T1000 (cell line): ENCODE data around the gene ZBTB42.

Experiments
- DNase-seq: peaks from one replicate; lab custom pipeline; 2025; ENCODE audit warnings: mixed read lengths; lab: John Stamatoyannopoulos, UW

ZBTB42 gene

DNA sequence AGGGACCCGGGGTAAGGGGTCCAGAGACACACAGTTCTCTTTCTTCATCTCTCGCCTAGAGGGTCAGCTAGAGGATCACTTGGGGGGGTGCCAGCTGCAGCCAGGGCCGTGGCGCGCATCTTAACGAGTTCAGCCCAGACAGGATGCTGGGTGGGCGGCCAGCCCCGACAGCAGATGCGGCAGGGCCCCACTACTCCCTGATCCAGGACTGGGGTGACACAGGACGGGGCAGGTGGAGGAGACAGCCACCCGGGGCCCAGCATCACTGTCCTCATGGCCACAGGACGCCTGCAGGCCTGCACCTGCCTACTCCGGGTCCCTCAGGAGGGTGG is 18.1 kb upstream of the ZBTB42 start:
- DNase-seq = no peak

DNA sequence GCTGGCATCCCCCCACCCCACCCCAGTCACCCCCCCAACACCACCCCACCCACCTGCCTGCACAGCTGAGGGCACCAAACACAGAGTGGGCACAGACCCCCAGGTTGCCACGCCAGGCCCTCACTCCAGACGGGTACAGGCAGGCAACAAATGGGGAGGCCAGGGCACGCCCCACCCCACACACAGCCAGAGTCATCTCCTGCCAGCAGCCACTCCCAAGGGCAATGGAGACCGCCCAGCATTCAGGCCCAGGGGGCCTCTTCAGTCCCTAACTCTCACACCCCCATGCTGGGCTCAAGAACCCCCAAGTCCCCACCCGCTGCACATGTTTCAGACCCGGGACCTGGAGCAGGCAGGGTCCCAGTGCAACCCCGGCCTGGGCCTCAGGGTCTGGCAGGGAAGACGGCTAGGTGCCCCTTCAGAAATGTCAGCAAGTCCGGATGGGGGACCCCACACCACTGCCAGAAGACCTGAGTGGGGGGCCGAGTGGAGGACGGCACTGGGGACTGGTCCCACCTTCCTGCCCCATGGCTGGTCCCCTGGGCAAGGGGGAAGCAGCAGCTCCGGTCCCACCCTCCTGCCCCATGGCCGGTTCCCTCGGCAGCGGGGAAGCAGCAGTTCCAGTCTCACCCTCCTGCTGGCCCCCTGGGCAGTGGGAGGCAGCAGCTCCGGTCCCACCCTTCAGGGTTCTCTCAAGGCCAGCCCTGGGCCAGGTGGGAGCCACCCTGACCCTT is 17.2 kb upstream of the ZBTB42 start:
- DNase-seq = no peak

DNA sequence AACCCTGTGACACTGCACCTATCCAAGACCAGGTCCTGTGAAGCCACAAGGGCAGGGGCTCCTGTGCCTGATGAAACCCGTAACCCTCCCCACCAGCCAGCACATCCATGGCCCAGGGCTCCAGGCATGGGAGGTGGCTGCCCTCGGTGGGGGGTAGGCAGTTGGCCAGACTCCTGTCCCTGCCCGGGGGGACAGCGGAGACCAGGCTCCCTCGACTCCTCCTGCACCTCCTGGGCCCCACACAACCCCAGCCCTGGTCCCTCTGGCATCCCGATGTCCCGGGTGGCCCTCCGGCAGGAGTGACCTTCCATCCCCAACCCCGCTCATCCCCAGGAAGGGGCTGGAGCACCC is 16.7 kb upstream of the ZBTB42 start:
- DNase-seq = no peak

DNA sequence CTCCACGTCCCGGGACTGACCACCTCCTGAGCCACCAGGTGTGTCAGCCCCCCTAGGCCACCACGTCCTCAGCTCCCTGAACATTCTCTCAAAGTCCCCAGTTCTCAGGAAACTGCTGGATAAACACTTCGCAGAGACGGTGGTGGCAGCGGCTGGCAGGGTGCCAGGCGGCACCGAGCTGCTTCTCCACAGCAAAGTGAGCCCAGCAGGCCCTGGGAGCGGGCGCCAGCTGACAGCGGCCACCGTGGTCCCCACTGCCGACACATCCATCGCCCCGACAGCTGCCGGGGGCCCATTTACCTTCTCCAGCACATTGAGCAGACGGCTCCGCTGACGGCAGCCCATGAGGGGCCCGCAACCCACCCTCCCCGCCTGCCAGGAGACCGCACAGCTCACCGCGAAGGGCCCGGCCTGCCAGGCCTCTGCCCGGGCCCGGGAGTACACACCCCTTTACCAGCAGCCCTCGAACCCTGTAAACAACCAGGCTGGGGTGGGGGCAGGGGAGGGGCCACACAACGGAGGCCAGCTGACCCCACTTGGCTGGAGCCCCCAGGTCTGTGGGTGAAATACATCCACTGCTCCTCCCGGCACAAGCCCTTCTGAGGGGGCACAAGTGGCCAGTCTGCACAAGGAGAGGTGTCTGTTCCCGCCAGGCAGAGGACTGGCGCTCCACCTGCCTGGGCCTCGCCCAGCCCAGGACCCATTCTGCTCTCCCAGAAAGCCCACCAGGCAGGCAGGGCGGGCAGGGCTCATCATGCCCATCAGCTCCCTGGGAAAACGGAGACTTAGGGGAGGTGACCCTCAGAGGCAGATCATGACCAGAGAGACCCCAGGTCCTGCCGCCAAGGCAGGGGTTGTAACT is 15.8 kb upstream of the ZBTB42 start:
- no peak for DNase-seq

DNA sequence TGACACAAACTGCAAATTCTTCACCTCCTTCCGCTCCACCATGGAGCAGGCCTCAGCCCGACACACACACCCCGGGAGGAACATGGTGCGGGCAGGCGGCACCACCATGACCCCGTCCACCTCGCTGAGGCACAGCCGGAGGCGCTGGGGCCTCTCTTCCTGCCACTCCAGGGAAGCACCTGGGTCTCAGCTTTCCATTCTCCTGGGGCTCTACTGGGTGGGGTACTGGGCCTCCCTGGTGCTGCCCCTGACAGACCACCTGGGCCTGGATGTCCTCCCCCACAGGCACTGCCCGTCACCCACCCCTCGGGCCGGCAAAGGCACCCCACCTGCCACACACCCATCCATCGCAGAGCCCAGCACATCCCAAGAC is 15.2 kb upstream of the ZBTB42 start:
- DNase-seq = no peak

DNA sequence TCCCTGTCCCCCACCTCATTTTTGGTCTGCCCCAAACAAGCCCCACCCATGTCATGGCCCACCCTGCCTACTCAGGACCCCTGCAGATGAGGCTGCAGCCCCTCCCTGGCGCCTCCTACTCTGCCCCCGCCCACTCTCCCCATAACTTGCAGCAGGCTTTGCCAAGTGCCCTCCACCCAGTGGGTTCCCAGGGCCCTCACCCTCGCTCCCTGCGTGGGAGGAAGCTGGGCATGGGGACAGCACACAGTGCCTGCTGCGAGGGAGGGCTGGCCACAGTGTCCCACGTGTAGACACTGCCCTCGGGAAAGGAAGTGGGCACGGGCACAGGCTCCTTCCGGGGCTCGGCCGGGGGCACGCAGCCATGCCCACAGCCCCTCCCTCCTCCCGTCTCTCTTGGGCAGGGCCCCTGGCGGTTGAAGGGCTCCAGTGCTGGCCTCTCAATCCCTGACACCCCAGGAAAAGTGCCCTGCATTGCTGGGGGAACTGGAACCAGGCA is 14.8 kb upstream of the ZBTB42 start:
- no peak for DNase-seq

DNA sequence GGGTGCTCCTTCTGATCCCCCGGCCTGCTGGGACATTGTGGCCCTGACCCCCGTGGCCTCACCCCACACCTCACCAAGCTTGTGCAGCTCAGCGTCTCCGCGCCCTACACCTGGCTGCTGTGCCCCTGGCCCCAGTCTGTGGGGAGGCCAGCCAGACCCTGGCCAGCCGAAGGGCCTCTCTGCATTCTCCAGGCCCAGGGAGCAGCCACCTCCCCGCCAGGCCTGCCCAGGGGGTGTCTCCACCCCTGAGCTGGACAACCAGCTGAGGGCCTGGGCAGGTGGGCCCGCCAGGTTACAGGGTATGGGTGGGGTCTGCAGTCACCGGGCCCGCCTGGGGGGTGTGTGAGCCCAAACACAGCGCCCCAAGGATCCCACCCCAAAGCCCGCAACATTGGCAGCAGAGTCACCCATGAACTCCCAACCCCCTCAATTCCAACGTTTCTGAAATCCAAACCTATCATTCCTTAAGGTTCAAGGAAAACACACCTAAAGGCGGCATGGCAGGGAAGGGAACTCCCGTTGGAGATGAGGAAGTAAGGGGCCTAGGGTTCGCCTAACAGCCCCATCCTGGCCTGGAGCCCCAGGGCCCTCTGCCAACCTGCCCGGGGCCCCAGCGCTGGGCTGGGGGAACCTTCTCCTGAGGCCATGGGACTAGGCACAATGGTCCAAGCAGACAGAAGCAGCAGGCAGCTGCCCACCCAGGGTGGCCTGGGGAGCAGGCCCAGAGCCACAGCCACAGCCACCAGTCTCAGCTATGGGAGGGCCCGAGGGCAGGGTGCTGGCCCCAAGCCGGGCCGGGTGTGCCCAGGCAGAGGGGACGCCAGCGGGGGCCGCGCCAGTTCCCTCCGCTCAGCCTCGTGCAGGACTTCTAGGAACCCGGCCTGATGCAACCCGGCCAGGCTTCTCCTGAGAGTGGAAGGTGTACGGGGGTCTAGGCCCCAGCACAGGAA is 13.9 kb upstream of the ZBTB42 start:
- DNase-seq = no peak

DNA sequence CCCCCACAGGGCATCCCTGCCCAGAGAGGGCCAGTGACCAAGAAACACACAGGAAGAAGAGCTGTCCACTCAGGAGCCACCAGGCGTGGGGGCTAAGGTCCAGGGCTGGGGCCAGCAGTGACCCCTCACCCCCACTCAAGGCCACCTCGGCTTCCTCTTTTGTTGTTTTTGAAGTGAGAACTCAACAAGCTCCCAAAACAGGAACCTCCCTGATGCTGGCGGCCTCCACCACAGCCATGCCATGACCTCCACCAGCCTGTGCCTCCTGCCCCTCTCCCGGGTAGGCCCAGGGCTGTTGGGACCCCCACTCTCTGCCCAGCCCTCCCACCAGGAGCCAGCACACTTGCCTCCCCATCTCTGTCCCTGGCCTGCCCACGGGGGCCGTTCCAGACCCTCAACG is 13.2 kb upstream of the ZBTB42 start:
- DNase-seq = no peak

DNA sequence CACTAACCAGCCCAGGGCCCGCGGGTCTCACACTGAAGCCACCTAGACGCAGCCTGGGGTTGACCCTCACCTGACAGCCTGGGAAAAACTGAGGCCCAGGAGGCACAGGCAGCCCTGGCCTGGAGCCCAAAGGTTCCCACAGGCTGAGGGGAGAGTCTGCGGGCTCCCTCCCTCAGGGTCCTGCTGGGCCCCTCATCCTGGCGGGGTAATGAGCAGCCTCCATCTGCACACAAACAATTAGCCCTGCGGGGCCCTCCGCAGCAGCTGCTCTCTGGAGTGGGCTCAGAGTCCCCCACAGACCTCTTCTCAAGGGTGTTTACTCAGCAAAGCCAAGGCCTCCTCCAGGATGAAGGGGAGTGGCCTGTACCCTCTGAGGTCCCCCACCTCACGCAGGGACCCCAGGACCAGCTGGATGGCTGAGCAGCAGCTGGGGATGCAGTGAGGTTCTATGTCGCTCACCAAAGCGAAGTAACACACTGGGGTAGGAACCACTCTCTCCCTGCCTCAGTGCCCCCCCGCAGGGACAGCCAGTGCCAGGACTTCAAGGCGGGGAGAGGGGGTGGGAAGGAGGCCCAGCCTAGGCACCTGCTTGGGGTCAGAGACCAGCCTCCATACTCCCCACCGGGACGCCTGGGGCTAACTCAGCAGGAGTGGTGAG is 12.6 kb upstream of the ZBTB42 start:
- no peak for DNase-seq

DNA sequence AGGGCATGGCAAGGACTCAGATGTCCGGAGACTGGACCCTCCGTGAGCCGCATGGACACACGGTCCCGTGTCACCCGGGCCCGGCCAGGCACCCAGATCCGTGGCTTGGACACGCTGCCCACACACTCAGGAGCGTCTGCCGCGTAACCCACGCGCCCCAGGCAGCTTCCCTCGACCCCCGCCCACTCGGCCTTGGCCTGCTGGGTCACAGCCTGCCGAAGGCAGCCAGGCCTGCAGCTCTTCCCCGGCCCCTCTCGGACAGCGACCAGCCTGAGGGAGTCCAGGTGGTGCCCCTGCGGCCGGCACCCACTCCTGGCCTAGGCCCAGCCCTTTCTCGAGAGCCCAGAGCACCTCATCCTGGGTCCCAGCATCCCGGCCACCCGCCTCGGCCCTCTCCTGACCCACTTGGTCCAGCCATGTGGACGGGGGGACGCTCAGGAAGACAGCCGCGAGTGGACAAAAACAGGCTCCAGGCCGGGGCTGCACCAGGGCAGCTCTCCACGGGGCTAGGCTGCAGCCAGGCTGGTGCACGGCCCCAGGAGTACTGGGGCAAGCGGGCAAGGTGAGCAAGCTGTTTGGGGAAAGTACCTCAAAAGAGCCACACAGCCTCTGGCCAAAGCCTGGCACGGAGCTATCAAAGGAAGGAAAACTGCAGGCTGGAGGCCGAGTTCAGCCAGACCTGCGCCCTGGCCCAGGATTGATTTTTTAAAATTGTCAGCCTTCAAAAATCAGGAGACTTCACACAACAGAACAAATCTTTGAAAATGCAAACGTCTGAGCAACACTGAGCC is 11.8 kb upstream of the ZBTB42 start:
- no peak for DNase-seq

DNA sequence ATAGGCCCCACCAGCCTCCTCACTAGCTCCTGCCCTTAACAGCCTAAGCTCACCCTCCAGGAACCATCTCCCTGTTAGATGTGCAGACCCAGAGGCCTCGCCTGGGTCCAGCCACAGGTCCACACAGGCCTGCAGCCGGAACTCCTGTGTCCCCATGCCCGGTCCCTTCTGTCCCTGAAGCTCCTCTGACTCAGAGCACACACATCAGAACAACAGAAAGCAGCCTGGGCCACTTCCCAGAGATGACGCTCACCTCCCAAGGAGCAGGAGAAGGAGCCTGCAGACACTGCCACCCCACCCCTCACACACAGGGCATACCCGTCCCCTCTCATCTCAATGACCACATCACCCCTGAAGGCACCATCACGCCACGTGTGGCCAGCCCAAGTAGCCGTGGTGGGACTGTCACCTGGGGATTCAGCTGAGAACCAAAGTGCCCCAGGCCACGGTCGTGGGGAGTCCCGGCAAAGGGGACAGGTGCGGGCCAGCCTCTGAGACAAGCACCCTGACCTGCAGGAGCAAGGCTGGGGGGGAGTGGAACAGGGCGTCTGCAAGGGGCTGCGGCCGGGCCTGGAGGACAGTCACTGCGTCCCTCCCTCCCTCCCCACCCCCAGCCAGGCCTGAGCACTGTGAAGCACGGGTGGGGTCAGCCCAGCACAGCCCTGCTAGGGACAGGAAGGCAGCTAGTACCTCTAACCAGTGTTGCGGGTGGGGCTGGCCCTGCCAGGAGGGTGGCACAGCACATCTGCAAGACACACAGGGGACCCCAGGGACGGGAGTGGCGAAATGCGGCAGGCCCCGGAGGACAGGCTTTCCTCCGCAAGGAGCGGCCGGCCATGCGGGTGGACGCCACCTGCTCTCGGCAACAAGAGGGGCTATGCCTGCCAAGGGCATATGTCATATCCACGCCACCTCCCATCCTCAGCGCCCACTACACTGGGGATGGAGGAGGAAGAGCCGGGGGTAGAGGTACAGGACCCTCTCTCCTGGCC is 10.9 kb upstream of the ZBTB42 start:
- DNase-seq = no peak

DNA sequence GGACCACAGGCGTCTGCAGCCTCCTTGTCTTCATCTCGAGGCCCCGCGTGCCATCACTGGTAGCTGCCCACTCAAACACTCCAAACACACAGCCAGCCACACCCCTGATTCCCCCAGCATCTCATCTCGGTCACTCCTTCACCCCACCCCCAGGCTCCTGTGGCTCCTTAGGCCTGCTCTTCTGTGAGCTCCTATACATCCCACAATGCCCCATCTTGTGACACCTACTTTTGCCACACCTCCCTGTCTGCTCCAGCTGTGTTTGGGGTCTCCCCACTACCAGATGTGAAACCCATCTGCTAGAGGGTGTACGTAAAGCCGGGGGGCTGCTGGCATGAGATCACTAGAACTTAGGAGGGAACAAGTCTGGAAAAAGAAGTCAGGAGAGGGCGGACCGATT is 9.5 kb upstream of the ZBTB42 start:
- DNase-seq = no peak

DNA sequence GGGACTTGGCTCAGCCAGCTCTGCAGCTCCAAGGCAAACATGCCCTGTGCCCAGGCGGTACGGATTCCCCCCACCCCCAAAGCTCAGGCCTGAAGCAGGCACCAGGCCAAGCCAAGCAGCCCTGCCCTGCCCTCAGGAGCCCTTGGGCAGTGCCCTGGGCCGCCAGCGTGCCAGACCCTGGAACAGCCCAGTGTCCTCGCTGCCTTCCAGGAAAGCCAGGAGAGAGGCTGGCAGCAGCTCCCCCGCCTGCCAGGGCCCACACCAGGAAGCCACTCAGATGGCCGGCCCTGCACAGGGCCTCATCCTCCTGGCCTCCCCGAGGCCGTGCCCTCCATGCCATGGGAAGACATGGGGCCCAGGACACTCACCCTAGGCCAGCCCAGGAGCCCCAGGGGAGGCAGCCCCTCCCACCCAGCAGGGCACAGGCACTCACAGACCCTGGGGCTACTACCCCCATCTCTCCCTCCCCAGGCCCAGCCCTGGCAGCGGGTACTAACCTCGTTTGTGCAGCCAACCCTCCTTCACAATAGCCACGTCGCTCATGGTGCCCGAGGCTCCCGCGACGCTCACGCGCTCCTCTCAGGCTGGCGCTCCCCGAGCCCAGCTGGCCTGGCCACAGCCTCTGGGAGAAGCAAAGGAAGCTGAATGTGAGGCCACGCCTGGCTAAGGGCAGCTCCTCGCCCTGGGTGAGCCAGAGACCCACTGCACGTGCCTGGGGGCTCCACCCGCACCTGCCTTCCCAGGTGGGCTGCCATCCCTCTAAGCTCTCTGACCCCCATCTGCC is 8.6 kb upstream of the ZBTB42 start:
- DNase-seq = no peak

DNA sequence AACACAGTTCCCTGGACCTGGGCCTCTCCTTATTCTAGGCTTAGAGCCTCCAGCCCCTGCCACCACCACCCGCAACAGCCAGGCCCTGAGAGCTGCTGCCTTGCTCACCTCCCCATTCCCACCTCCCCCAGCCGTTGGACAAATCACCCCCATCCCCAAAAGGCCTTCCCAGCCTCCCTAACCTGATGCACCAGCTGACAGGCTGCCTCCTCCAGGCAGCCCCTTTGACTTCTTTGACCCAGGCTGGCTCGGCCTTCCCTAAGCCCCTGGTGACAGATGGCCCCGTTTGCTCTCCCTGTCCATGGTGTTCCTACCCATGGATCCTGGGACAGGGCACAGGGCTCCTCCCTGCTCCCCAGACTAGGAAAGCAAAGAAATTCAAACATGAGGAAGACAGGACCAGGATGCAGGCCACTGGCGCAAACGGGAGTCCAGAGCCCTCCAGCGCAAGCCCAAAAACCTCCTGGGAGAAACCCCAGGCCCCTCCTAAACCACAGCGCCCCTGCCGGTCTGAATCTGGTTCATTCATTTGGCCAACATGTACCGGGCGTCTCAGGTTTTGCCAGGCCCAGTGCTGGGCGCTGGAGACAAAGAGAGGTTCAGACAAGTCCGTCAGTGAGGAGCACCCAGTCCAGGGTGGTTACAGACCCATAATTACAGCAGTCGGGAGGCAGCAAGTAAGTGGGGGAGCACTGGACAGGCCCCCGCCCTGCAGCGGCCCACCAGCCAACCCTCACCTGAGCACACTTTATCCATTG is 7.8 kb upstream of the ZBTB42 start:
- DNase-seq = no peak

DNA sequence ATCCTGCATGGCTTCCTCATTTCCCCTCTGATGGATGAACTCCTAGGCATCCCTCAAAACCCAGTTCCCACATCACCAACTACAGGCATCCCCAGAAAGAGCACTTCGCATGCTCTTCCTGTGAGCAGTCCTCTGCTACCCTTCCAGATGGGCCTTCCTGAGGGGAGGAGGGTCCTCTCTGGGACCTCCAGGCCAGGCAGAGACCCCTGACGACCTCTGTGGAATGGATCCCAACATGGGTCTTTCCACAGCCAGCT is 7.3 kb upstream of the ZBTB42 start:
- no peak for DNase-seq

DNA sequence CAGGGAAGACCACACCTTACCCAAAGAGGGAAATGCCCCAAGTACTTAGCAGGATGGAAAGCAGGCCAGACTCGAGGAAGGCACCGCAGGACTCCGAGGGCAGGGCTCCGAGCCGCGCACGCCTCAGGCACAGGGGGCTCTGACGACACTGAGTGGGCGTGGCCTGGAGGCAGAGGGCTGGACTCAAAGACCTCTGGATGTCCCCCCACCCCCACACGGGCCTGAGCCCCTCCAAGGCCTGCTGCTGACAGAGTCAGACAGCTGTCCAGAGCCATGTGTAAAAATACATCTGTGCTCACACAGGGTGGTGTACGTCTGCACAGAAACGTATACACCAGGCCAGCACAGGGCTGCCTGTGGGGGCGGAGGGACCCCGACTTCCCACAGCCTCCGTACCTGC is 6.8 kb upstream of the ZBTB42 start:
- no peak for DNase-seq

DNA sequence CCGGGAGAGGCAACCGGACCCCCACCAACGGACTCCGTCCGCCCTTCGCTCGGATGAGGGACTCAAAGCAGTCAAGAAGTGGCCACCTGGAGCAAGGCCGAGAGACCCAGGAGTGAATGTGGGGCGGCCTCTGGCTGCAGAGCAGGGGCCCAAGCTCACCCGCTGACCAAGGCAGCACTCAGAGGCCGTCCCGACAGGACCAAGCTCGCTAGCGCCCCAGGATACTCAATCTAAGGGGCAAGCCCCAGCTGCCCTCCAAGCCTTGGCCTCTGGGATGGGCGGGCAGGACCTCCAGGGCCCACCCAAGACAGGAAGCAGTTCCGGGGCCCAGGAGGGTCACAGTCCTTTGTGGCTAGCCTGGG is 6.3 kb upstream of the ZBTB42 start:
- DNase-seq = no peak

DNA sequence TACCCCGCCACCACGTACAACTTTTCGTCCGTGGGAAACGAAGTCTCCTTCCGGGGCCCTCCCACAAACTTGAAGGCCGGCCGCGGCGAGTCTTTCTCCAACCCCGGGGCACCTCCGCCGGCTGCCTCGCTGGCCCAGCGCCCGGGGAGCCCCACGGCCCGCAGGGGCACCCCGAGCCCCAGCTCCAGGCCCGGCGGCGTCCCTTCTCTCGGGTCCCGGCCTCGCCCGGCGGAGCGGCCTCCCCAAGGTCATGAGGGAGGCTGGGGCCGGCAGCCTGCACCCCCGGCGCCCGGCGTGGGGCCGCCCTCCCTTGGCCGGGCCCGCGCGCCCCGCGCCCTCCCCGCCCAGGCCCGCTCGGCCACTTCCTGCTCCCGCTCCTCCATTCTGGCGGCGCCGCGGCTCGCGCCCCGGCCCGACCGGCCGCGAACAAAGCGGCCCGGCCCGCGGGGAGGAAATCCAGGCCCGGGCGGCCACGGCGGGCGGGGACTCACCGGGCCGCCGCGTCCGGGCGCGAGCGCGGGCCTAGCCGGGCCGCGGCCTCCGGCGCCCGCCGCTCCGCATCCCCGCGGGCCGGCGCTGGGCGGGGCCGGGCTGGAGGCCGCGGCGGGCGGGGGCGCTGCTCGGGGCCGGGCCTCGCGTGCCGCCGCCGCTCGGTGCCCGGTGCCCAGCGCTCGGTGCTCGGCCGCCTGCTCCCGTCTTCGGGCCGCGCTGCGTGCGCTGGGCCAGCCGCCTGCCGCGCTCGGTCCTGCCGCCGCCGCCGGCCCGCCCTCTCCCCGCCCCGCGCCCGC is 5.7 kb upstream of the ZBTB42 start, which contains the start of gene AKT1:
Gene AKT1 (minus strand): TSS at position 756 of the 788 bp plus-strand sequence. CDS start 3,105 bp downstream, outside the sequence.
- no peak for DNase-seq
